Myocyte (in vitro differentiated cells): ENCODE data around the gene RNF145. TPM values are rescaled to one million over a fixed set of nuclear protein-coding genes. Genes with fewer than 3 reads are reported as not detected.

Experiments used
- DNase-seq: peaks from one replicate; pipeline ENCODE4 v3.0.0-alpha.2; 2012; ENCODE audit warnings: low read depth
- total RNA-seq: library from RNA; depleted of rRNA; stranded (reverse); fragments of >200 nt; gene quantifications from 2 replicates; pipeline ENCODE4 v1.2.3, GENCODE V29; 2014

The RNF145 gene
- total RNA-seq, 1 donor from 2014 or later, result 24.2 TPM

DNA sequence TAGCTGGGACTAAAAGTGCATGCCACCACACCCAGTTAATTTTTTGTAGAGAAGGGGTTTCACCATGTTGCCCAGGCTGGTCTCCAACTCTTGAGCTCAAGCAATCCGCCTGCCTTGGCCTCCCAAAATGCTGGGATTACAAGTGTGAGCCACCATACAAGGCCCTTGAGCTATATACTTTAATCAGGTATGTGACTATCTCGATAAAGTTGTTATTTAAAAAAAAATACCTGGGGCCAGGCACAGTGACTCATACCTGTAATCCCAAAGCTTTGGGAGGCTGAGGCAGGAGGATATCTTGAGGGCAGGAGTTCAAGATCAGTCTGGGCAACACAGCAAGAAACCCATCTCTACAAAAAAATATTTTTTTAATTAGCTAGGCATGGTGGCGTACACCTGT is 19.2 kb downstream of the RNF145 start:
- no peak for DNase-seq

GRCh38 chr5:159189310-159189709 is 20.0 kb downstream of the RNF145 start:
- DNase-seq, result peak; percentile 36

GRCh38 chr5:159187719-159188118 is 21.6 kb downstream of the RNF145 start:
- no peak for DNase-seq

DNA sequence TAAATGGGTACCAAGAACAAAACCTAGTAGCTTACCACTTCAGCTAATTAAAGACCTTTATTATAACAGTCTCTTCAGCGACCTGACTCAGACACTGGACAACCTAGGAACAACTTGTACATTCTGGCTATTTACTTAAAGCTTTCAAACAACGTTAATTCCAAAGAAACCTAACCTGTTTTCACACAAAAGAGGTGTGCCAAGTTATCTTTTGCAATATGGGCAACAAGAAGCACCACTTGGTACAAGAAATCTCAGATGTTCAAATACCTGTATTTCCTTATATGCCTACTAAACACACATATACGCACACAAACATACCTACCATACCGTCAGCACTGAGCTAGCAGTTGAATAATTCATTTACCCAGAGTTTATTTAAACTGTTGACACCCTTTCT is 23.0 kb downstream of the RNF145 start:
- no peak for DNase-seq

DNA sequence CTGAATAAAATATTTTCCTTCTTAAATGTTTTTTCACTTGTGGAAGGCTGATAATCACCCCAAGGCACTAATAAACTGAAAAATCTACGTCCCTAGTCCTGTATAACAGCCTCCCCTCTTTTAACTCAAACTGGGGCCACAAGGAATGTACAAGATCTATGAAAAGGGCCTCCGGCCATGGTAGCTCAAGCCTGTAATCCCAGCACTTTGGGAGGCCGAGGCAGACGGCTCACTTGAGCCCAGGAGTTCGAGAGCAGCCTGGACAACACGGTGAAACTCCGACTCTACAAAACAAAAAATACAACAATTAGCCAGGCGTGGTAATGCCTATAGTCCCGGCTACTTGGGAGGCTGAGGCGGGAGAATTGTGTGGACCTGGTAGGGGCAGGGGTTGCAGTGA is 23.6 kb downstream of the RNF145 start:
- no peak for DNase-seq

GRCh38 chr5:159184858-159185381 is 24.4 kb downstream of the RNF145 start:
- DNase-seq, result peak; percentile 40

DNA sequence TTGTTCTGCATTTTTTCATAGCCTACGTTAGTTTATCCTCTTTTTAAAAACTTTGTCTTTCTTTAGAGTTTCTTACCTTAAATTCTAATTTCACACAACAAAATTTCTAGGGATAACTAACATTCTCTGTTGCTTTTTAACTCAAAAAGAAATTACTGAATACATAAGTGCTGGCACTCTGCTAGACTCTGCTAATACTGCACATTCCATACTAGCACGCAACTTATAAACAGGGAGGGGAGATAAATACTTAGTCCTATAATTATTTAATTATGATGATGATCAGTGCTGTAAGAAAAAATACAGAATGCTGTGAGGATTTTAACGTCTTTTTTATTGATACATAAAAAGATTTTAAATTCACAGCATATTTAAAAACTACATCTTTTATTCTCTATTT is 25.1 kb downstream of the RNF145 start:
- no peak for DNase-seq

GRCh38 chr5:159183247-159183646 is 26.1 kb downstream of the RNF145 start:
- no peak for DNase-seq

GRCh38 chr5:159182691-159183090 is 26.7 kb downstream of the RNF145 start:
- no peak for DNase-seq

GRCh38 chr5:159181651-159182050 is 27.7 kb downstream of the RNF145 start:
- DNase-seq, result no peak

DNA sequence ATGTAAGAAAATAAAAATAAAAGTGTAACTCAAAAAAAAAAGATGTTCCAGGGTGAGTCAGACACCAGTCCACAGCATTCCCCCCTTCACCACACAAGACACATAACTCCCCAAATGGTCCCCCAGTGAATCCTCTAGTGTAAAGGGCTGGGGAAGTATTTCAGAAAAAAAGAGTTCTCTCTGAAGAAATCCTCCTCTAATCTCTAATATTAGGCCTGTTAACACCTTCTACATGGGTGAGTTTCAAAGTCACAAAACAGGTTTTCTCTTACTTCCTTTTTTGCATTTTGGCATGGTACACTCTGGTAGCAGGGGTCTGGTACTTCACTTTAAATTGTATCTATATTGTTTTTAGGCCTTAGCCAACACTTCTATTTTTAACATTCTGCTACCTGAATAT is 28.2 kb downstream of the RNF145 start:
- DNase-seq, result no peak

GRCh38 chr5:159179529-159180305 is 29.6 kb downstream of the RNF145 start:
- DNase-seq, result no peak

DNA sequence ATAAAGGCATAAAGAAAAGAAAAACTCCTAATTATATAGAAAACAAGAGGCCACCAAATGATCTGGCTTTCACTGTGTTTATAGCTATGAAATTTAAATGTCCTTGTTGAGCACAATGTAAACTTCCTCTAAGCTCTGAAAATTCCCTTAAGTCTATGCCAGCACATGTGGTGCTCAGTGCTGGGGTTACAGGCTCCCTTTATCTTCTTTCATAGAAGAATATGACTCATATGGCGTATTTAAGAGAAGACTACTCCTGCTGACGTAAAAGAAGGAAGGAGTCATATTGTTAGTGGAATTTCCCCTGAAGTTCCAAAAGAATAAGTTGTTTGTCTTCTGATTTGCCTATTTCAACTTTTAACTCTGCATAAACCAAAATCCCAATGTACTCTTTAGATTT is 30.4 kb downstream of the RNF145 start:
- DNase-seq, result peak; percentile 43

GRCh38 chr5:159175547-159175946 is 33.8 kb downstream of the RNF145 start:
- DNase-seq, result no peak

DNA sequence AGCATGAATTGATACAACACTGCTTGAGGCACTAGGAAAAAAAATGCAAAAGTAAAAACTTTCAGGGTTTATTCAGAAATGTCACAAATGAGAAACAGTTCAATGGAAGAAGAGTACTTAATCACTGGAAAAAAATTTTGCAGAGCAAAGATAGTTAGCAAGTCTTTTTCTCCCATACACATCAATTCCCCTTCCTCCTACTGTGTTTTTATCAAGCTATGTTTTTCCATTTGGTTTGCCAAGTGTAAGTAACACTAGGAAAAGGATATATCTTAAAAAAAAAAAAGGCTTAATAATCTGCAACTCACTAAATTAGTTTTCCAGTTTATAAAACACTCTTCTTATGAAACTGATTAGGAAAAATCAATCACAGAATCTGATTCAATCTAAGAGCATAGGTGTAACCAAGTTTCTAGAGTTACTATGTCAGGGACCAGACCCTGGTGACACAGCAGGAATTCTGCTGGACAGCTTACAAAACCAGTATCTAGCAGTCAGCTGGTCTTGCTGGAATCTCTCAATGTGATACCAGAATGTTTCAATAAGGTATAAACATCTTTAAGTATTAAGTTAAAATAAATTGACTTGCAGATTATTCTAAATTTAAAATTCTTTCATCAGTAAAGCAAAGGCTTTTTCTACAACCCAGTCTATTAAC is 34.7 kb downstream of the RNF145 start:
- DNase-seq, result peak; percentile 30

GRCh38 chr5:159171274-159171673 is 38.1 kb downstream of the RNF145 start:
- no peak for DNase-seq

DNA sequence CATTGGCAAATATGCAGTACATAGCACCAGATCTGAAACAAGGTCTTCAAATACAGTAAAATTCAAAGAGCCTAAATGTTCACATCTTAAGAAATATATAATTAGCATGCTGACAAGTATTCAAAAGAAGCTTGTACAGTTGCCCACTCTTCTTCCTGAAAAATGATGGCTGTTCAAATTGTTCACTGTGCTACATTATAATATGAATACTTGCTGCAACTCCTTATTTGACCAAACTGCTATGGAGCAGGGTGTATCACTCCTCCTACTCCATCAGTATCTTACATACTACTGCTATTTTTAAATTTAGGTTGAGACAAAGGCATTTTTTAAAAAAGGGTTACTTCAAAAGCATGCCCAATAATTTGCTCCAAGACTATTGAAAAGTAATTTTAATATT is 39.3 kb downstream of the RNF145 start:
- DNase-seq, result no peak

GRCh38 chr5:159166416-159166815 is 42.9 kb downstream of the RNF145 start:
- DNase-seq, result peak; percentile 32

DNA sequence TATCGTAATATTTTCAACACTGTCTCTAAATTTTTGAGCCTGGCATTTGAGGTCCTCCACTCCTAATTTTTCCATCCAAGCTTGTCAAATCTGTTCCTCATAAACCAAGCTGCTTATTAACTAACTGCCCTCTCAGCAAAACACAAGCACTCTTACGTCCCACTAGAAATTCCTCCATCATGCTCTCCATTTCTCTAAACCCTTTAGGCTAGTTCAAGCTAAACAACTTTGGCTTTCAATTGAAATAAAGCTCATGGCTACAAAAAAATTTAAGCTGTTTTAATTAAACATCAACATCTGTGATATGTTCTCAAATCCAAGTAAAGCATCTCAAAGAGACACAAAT is 45.7 kb downstream of the RNF145 start:
- DNase-seq, result no peak

DNA sequence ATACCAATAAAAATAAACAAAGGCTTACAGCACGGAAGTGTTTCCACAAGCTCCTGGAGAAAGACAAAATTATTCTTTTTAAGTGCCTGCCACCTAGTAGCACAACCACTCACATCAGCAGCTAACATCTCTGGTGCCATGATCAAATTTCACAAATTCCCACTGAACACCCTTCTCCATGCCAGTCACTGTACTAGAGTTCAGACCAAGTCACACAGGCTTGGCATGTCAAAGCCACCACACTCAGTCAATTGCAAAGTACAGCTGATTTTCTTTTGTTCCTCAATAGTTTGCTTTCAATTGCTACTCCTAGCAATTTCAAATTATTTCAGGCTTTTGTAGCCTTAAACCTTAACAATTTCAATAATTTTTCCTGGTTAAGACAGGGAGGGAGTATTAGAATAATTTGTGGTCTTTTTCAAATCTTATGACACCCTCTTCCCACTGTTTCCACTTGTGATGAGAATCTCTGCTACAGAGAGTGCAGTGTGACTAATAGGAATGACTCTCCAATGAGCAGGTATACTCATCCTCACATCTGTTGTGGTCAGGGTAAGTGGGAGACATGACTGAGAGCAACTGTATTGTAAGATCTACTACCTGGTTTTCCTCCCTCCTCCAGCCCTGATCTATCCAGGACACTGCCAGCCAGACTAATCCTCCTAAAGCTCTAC is 46.2 kb downstream of the RNF145 start:
- peak; percentile 88 for DNase-seq

DNA sequence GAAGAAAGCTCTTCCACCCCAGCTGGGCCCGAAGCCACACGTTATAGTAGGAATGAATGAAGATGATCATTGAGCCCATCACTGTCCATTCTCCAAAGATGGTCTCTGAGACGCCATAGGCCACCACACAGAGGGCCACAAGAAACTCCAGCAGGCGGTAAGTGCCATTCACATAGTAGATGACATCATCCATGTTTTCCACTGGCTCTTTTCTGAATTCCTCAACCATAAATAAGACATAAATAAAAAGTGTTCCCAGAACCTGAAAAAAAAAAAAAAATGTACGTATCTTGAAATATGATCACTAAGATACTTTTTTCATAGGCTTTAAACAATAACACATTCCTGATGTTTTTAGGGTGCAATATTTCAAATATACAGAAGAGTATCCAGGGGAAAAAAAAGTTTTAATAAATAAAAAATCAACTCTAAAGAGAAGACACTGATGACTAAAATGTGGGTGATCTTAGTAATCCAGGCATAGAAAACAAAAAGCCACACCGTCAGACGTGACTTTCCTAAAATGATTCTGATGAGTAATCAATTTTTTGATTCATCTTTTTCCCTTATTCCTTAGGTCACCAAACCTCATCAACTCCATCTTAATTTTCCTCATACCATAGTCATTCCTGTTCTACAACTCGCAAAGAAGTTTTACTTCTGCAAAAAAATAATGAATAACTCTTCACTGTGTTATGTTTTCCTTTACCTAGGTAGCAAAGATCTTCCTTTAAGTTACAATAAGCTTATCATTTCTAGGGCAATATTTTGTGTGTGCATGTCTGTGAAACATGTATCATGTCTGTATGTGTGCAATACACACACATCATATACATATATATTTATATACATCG is 47.8 kb downstream of the RNF145 start:
- no peak for DNase-seq
